HG02973 (cell line): Measurements from ENCODE around the gene PC.
"Not testable (repeated sequence)": the region's sequence is repeated elsewhere in the genome, so short reads cannot be mapped to it uniquely, and the experiment has no call there.

Experiments
- ATAC-seq: cut with Tn5 transposase; IDR thresholded peaks from one replicate; pipeline ENCODE4 v1.9.1; 2021; ENCODE audit warnings: moderate library complexity; ENCODE audit not compliant: unreplicated experiment

Gene PC

DNA sequence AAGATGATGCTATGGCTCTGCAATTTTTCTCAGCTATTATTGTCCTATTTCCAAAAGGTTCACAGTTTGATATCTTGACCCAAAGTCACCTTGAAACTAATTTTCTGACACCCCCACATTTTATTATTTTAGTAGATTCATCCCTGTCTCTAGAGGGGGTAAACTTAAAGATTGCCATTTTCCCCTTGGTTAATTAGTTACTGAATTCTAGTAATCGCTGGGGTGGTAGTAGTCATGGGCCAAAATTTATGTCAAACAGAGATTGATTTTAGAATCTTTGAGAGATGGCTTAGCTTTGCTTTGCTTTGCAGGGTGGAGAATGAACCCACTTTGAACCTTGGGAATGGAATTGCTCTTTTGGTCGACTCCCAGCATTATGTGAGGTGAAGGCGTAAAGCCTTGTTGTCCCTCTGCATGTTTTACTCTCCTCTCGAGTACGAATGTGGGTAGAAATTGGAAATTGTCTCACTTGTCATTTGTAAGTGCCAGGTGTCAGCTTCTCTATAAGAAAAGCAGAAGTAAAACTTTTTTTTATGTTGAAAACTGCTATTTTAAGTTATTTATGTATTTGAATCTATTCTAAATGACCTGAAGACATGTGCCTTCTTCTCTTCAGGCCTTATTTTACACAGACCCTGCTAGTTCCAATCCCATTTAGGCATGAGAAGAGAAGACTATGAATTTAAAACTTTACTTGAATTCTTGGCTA, 157.3 kb downstream of the PC start:
- ATAC-seq = no peak

GRCh38 chr11:66799815-66800214, 158.4 kb downstream of the PC start:
- not testable (repeated sequence) for ATAC-seq
